Stomach (tissue), 9 donors: Measurements from ENCODE around the gene COL25A1. TPM values are rescaled to one million over a fixed set of nuclear protein-coding genes. Genes with fewer than 3 reads are reported as not detected.
"Not testable (repeated sequence)": the region's sequence is repeated elsewhere in the genome, so short reads cannot be mapped to it uniquely, and the experiment has no call there.

Source experiments
- DNase-seq, 2 donors: peaks; one replicate each; pipeline versions ENCODE4 v3.0.0 to v3.0.0-alpha.2; 2013 to 2019
- H3K27ac ChIP-seq, 5 donors: fragments of 200-600 bp in 4 of 5; sonication (generic) in 4 of 5; one replicate each; pipeline ENCODE4 v1.5.1; 2013 to 2019; ENCODE audit warnings: mild to moderate bottlenecking in 1 of 5, moderate library complexity in 1 of 5
- H3K27me3 ChIP-seq, 3 donors: fragments of 200-600 bp; sonication (generic); one replicate each; pipeline ENCODE4 v1.5.1; 2017 to 2019; ENCODE audit warnings: mixed run types in 1 of 3
- H3K36me3 ChIP-seq, 4 donors: fragments of 200-600 bp; sonication (generic); 1 replicate in 3 of 4; 2 replicates in 1 of 4; pipeline ENCODE4 v1.5.1; 2016 to 2019
- H3K4me1 ChIP-seq, 4 donors: fragments of 200-600 bp; sonication (generic); one replicate each; pipeline ENCODE4 v1.5.1; 2016 to 2019
- H3K4me3 ChIP-seq, 4 donors: fragments of 200-600 bp; sonication (generic) in 3 of 4; one replicate each; pipeline ENCODE4 v1.5.1; 2016 to 2019; ENCODE audit warnings: mild to moderate bottlenecking in 1 of 4
- H3K9me3 ChIP-seq, 4 donors: fragments of 200-600 bp; sonication (generic); one replicate each; pipeline ENCODE4 v1.5.1; 2016 to 2019
- CTCF ChIP-seq, 7 experiments: fragments of 450-650 bp in 4 of 7; fragments of 200-600 bp in 3 of 7; sonication (generic) in 3 of 7; IDR thresholded peaks; one replicate each; pipeline ENCODE4 v1.5.1; 2016 to 2019; ENCODE audit warnings: antibody characterized with exemption in 7 of 7, control low read depth in 2 of 7, mild to moderate bottlenecking in 1 of 7
- EP300 ChIP-seq: sonication (generic); formaldehyde crosslinking; IDR thresholded peaks from one replicate; pipeline ENCODE4 v1.6.1; 2017; ENCODE audit warnings: antibody characterized with exemption
- POLR2A ChIP-seq, 4 donors: fragments of 450-650 bp; IDR thresholded peaks; one replicate each; pipeline ENCODE4 v1.6.1; 2016; ENCODE audit warnings: antibody characterized with exemption in 4 of 4, control low read depth in 2 of 4, mild to moderate bottlenecking in 1 of 4, moderate library complexity in 1 of 4
- POLR2AphosphoS5 ChIP-seq, 3 donors: sonication (generic); formaldehyde crosslinking; IDR thresholded peaks; one replicate each; pipeline ENCODE4 v1.6.1; 2016; ENCODE audit warnings: antibody characterized with exemption in 3 of 3
- WGBS, 5 donors: extraction: QIAGEN DNeasy Blood & Tissue Kit in 3 of 5; methylation state at CpG; one replicate each; pipeline versions ENCODE4 v1.1.5 to v1.1.7; 2013 to 2018; 5-methylcytosine and 5-hydroxymethylcytosine counted together
- intact Hi-C: fragments of 100-400 bp; cut with DNase I; formaldehyde crosslinking; loops from one replicate; pipeline ENCODE4 v1.15.1; 2023; ENCODE audit warnings: low total_unique reads
- polyA plus RNA-seq, 3 donors: library from polyadenylated mRNA; stranded (reverse); fragments of 200-250 nt; gene quantifications; one replicate each; pipeline ENCODE4 v1.2.3, GENCODE V29; 2013
- total RNA-seq, 5 donors: library from RNA; depleted of rRNA; stranded (reverse); fragments of >200 nt; gene quantifications; one replicate each; pipeline versions ENCODE4 v1.1.0 to v1.2.3, GENCODE V29; 2014 to 2016
- donor health status: healthy with polysubstance abuse.
- donor health status: Bipolar disorder and iron deficiency.
- donor health status: healthy.

Gene COL25A1
- total and polyA plus RNA-seq, 8 donors, result 0.10 to 4.1 (median 1.5) TPM; not detected in 5

GRCh38 chr4:109079201-109079600, 223.3 kb downstream of the COL25A1 start:
- whole genome bisulfite sequencing, 5 donors, result 39 to 49% (median 41%) methylated on average over 2 of the region's 2 CpGs
- no peak overlapping the region for H3K27ac ChIP-seq
- H3K4me1 ChIP-seq, result peaks cover 0 to 14% (median 0%) of the 10 kb centered on the region in 4 donors
- H3K36me3 ChIP-seq, result no peaks in the 10 kb centered on the region
- no peak for DNase-seq
- TF ChIP-seq POLR2A (IDR thresholded peaks at IDR 0.05) (no peak), EP300 (no peak), POLR2AphosphoS5 (IDR thresholded peaks at IDR 0.05) (no peak), CTCF (IDR thresholded peaks at IDR 0.05) (no peak)
- no peaks in the 10 kb centered on the region for H3K9me3 ChIP-seq
- H3K27me3 ChIP-seq, result no peaks in the 10 kb centered on the region
- H3K4me3 ChIP-seq, result no peak overlapping the region
- intact Hi-C loops, result no loop called here

DNA sequence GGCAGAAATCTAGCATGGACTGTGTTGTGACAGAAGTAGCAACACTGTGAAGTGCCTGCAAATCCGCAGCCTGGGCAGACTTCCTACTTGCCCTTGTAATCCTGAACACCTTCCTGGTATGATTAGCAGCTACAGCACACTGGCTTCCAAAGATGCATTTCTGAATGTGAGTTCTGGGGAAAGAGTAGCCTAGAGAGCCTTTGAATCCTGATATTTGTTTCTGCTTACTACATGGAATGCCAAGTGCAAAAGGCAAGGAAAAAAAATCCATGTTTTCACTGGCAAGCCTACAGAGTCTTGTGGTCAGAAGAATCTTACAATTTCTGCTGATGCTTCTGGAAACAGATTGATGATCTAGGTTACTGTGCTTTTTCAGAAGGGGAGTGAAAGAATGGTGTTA, 223.7 kb downstream of the COL25A1 start:
- DNase-seq, result peak in 1 of 2 donors; percentile 16
- H3K27me3 ChIP-seq, result no peaks in the 10 kb centered on the region
- peaks cover 0 to 14% (median 0%) of the 10 kb centered on the region in 4 donors for H3K4me1 ChIP-seq
- no peak for TF ChIP-seq CTCF (IDR thresholded peaks at IDR 0.05)
- TF ChIP-seq POLR2A (IDR thresholded peaks at IDR 0.05), result no peak
- TF ChIP-seq POLR2AphosphoS5 (IDR thresholded peaks at IDR 0.05), result no peak
- no peak for TF ChIP-seq EP300
- WGBS, 5 donors, result 42 to 68% (median 61%) methylated on average over 1 of the region's 1 CpG
- H3K9me3 ChIP-seq, result no peaks in the 10 kb centered on the region
- no peaks in the 10 kb centered on the region for H3K36me3 ChIP-seq
- H3K27ac ChIP-seq, result no peak overlapping the region
- no peak overlapping the region for H3K4me3 ChIP-seq
- intact Hi-C loops, result no loop called here

DNA sequence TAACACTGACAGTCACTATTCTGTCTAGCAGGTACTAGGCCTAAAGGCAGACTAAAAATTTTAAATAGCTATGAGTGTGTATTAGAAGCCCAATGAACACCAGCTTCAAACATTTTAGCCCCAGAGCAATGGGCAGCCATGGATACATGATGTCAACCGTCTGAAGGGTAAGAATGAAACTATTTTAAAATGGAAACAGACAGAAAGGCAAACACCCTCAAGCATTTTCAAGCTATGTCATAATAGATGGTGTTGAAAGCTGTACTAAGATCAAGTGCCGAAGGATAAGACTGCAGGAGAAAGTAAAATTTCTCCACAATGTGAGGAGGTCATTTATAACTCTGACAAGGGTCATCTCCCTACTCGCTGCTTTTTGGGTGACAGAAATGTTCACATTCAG, 225.0 kb downstream of the COL25A1 start:
- WGBS, 5 donors, result 69 to 85% (median 77%) methylated on average over 3 of the region's 3 CpGs

GRCh38 chr4:109076709-109077108, 225.7 kb downstream of the COL25A1 start:
- H3K4me3 ChIP-seq, H3K9me3 ChIP-seq, H3K27me3 ChIP-seq, intact Hi-C loops, DNase-seq, H3K27ac ChIP-seq, H3K36me3 ChIP-seq: not testable (repeated sequence)
- peaks cover 0 to 14% (median 0%) of the 10 kb centered on the region in 4 donors for H3K4me1 ChIP-seq
- WGBS, 5 donors, result 89 to 97% (median 95%) methylated on average over 4 of the region's 4 CpGs

More for the DNA sequence above, 225.0 kb downstream of the COL25A1 start:
- no peak overlapping the region for H3K4me3 ChIP-seq
- no peak for DNase-seq
- TF ChIP-seq EP300, result no peak
- intact Hi-C loops, result no loop called here
- no peaks in the 10 kb centered on the region for H3K9me3 ChIP-seq
- H3K36me3 ChIP-seq, result no peaks in the 10 kb centered on the region
- H3K27me3 ChIP-seq, result no peaks in the 10 kb centered on the region
- H3K27ac ChIP-seq, result no peak overlapping the region
- H3K4me1 ChIP-seq, result peaks cover 0 to 14% (median 0%) of the 10 kb centered on the region in 4 donors

GRCh38 chr4:109075621-109076020, 226.8 kb downstream of the COL25A1 start:
- intact Hi-C loops, result no loop called here
- Histone ChIP-seq H3K27me3 (no peaks in the 10 kb centered on the region), H3K27ac (no peak overlapping the region), H3K36me3 (no peaks in the 10 kb centered on the region), H3K4me1 (peaks cover 0 to 14% (median 0%) of the 10 kb centered on the region in 4 donors), H3K9me3 (no peaks in the 10 kb centered on the region), H3K4me3 (no peak overlapping the region)
- TF ChIP-seq POLR2AphosphoS5 (IDR thresholded peaks at IDR 0.05) (no peak), POLR2A (IDR thresholded peaks at IDR 0.05) (no peak), EP300 (no peak), CTCF (IDR thresholded peaks at IDR 0.05) (no peak)
- DNase-seq, result no peak
- 80 to 93% (median 86%) methylated on average over 3 of the region's 3 CpGs for WGBS, 5 donors
